Fibroblast of mammary gland (primary cell): Measurements from ENCODE around the gene AP2B1.

Experiments
- DNase-seq: peaks from one replicate; pipeline ENCODE4 v3.0.0-alpha.2; 2010; ENCODE audit warnings: low read depth
- H3K4me3 ChIP-seq: 2 replicates; pipeline ENCODE4 v1.5.1; 2011; ENCODE audit warnings: low read depth, mild to moderate bottlenecking, low read length, moderate library complexity; ENCODE audit not compliant: control insufficient read depth
- CTCF ChIP-seq: conservative IDR thresholded peaks from 2 replicates; pipeline ENCODE4 v1.5.1; 2011; ENCODE audit warnings: low read depth, low read length, inconsistent platforms; ENCODE audit not compliant: control insufficient read depth, insufficient read depth

The AP2B1 gene

GRCh38 chr17:35726127-35726952 lies 139.2 kb downstream of the AP2B1 start:
- no peak overlapping the region for H3K4me3 ChIP-seq
- peak; percentile 80 for DNase-seq
- no peak for TF ChIP-seq CTCF

GRCh38 chr17:35726953-35727460 lies 139.9 kb downstream of the AP2B1 start:
- no peak for DNase-seq
- no peak overlapping the region for H3K4me3 ChIP-seq
- TF ChIP-seq CTCF, result no peak

- no peak for TF ChIP-seq CTCF
- no peak for DNase-seq
- no peak overlapping the region for H3K4me3 ChIP-seq
Observed at GRCh38 chr17:35727635-35728034, 140.5 kb downstream of the AP2B1 start.

- no peak overlapping the region for H3K4me3 ChIP-seq
- TF ChIP-seq CTCF, result no peak
- DNase-seq, result no peak
Observed at GRCh38 chr17:35728551-35728950, 141.4 kb downstream of the AP2B1 start.

- H3K4me3 ChIP-seq, result no peak overlapping the region
- no peak for TF ChIP-seq CTCF
- DNase-seq, result no peak
Observed at GRCh38 chr17:35729405-35729833, 142.3 kb downstream of the AP2B1 start.

GRCh38 chr17:35730400-35731005 lies 143.4 kb downstream of the AP2B1 start:
- peak; percentile 56 for DNase-seq
- no peak overlapping the region for H3K4me3 ChIP-seq
- no peak for TF ChIP-seq CTCF
